Testis (tissue), 3 donors: ENCODE results near the gene SCARF1. TPM values are rescaled to one million over a fixed set of nuclear protein-coding genes. Genes with fewer than 3 reads are reported as not detected.

Experiments used
- DNase-seq: peaks from one replicate; pipeline ENCODE4 v3.0.0-alpha.2; 2019
- H3K27ac ChIP-seq, 2 donors: fragments of 200-600 bp; sonication (generic); one replicate each; pipeline ENCODE4 v1.5.1; 2019
- H3K27me3 ChIP-seq: fragments of 200-600 bp; sonication (generic); one replicate; pipeline ENCODE4 v1.5.1; 2019
- H3K36me3 ChIP-seq: fragments of 200-600 bp; sonication (generic); one replicate; pipeline ENCODE4 v1.5.1; 2017; ENCODE audit warnings: low read depth; ENCODE audit errors: missing control alignments
- H3K4me1 ChIP-seq: fragments of 200-600 bp; sonication (generic); one replicate; pipeline ENCODE4 v1.5.1; 2019
- H3K4me3 ChIP-seq, 2 donors: fragments of 200-600 bp; sonication (generic); one replicate each; pipeline ENCODE4 v1.5.1; 2017 to 2019
- H3K9me3 ChIP-seq: fragments of 200-600 bp; sonication (generic); one replicate; pipeline ENCODE4 v1.5.1; 2017
- POLR2A ChIP-seq: fragments of 450-650 bp; IDR thresholded peaks from one replicate; pipeline ENCODE4 v1.6.1; 2017; ENCODE audit warnings: antibody characterized with exemption, mild to moderate bottlenecking, moderate library complexity
- whole genome bisulfite sequencing, 2 donors: methylation state at CpG; one replicate each; pipeline ENCODE4 v1.1.5; 2018; 5-methylcytosine and 5-hydroxymethylcytosine counted together
- intact Hi-C: fragments of 100-400 bp; cut with DNase I; formaldehyde crosslinking; loops from one replicate; pipeline ENCODE4 v1.15.1; 2023; ENCODE audit warnings: low total_unique reads
- polyA plus RNA-seq: library from polyadenylated mRNA; stranded (reverse); fragments of 350-450 nt; fragmentation: Illumina TruSeq; extraction: RNeasy Lipid Tissue Mini Kit (QIAGEN cat#74804); gene quantifications from one replicate; pipeline ENCODE4 v1.2.3, GENCODE V29; 2014; ENCODE audit warnings: low read depth, low replicate concordance; ENCODE audit not compliant: insufficient read depth
- total RNA-seq, 2 donors: library from RNA; depleted of rRNA; stranded (reverse); fragments of >200 nt; gene quantifications; one replicate each; pipeline ENCODE4 v1.2.3, GENCODE V29; 2016
- TF ChIP-seq, protein P1 (sequence below), 3 experiments: fragments of 450-650 bp in 2 of 3; fragments of 200-600 bp in 1 of 3; sonication (generic) in 1 of 3; IDR thresholded peaks; one replicate each; pipeline ENCODE4 v1.5.1; 2016 to 2019; ENCODE audit warnings: antibody characterized with exemption in 3 of 3, mild to moderate bottlenecking in 2 of 3, moderate library complexity in 1 of 3

SCARF1 gene
- total and polyA plus RNA-seq, 3 donors from 2014 or later, result 4.7 to 11.6 (median 9.3) TPM

DNA sequence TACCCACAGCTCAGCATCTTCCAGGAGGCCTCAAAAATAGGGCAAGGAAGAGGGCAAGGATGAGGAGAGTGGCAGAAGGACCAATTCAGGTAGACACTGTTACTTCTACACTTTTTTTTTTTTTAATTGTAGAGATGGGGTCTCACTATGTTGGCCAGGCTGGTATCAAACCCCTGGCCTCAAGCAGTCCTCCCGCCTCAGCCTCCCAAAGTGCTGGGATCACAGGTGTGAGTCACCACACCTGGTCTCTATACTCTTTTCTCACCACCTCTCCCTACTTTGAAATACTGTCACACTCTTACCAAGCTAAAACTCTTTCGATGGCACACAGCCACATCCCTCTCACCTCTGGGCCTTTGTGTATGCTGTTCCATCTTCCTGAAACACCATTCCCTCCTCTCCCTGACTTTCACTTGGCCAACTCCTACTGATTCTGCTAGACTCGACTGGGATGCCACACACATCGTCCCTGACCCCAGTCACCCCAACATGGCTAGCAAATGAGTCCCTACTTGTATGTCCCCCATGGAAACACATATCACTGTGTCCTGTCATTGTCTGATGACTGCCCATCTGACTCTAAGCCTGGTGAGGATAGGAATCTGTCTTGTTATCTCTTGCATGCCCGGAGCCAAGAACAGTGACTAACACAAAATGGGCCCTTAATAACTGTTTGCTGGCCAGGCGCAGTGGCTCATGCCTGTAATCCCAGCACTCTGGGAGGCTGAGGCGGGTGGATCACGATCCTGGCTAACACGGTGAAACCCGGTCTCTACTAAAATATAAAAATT lies 9.7 kb downstream of the SCARF1 start:
- DNase-seq, result no peak
- Histone ChIP-seq H3K4me3 (peak overlapping the region in 1 of 2 donors; percentile 38), H3K4me1 (peaks cover 10% of the 10 kb centered on the region), H3K9me3 (no peaks in the 10 kb centered on the region), H3K27me3 (no peaks in the 10 kb centered on the region), H3K27ac (no peak overlapping the region), H3K36me3 (no peaks in the 10 kb centered on the region)
- WGBS, 2 donors, result 89 to 96% methylated on average over 10 of the region's 10 CpGs
- TF ChIP-seq, protein P1, sequence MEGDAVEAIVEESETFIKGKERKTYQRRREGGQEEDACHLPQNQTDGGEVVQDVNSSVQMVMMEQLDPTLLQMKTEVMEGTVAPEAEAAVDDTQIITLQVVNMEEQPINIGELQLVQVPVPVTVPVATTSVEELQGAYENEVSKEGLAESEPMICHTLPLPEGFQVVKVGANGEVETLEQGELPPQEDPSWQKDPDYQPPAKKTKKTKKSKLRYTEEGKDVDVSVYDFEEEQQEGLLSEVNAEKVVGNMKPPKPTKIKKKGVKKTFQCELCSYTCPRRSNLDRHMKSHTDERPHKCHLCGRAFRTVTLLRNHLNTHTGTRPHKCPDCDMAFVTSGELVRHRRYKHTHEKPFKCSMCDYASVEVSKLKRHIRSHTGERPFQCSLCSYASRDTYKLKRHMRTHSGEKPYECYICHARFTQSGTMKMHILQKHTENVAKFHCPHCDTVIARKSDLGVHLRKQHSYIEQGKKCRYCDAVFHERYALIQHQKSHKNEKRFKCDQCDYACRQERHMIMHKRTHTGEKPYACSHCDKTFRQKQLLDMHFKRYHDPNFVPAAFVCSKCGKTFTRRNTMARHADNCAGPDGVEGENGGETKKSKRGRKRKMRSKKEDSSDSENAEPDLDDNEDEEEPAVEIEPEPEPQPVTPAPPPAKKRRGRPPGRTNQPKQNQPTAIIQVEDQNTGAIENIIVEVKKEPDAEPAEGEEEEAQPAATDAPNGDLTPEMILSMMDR (IDR thresholded peaks at IDR 0.05), result no peak
- TF ChIP-seq POLR2A, result no peak
- intact Hi-C loops, result no loop called here

- TF ChIP-seq, protein P1 (IDR thresholded peaks at IDR 0.05), result no peak
- TF ChIP-seq POLR2A, result no peak
- H3K4me3 ChIP-seq, result peak overlapping the region; percentile 3 to 38
- 73 to 75% methylated on average over 20 to 45 of the region's 45 CpGs for WGBS, 2 donors
- no peak for DNase-seq
- no peaks in the 10 kb centered on the region for H3K27me3 ChIP-seq
- peak overlapping the region in 1 of 2 donors; percentile 71 for H3K27ac ChIP-seq
- H3K36me3 ChIP-seq, result no peaks in the 10 kb centered on the region
- intact Hi-C loops, result no loop called here
- no peaks in the 10 kb centered on the region for H3K9me3 ChIP-seq
- H3K4me1 ChIP-seq, result peaks cover 10% of the 10 kb centered on the region
These were observed 10.5 kb downstream of the SCARF1 start for GRCh38 chr17:1634841-1635650.

- Histone ChIP-seq H3K36me3 (no peaks in the 10 kb centered on the region), H3K27ac (no peak overlapping the region), H3K4me1 (peaks cover 31% of the 10 kb centered on the region), H3K4me3 (no peak overlapping the region), H3K9me3 (no peaks in the 10 kb centered on the region), H3K27me3 (no peaks in the 10 kb centered on the region)
- no peak for DNase-seq
- WGBS, 2 donors, result 75 to 81% methylated on average over 4 of the region's 4 CpGs
- TF ChIP-seq POLR2A, result no peak
- TF ChIP-seq, protein P1 (IDR thresholded peaks at IDR 0.05), result no peak
- intact Hi-C loops, result no loop called here
These were observed 14.9 kb downstream of the SCARF1 start for GRCh38 chr17:1630662-1631061.

DNA sequence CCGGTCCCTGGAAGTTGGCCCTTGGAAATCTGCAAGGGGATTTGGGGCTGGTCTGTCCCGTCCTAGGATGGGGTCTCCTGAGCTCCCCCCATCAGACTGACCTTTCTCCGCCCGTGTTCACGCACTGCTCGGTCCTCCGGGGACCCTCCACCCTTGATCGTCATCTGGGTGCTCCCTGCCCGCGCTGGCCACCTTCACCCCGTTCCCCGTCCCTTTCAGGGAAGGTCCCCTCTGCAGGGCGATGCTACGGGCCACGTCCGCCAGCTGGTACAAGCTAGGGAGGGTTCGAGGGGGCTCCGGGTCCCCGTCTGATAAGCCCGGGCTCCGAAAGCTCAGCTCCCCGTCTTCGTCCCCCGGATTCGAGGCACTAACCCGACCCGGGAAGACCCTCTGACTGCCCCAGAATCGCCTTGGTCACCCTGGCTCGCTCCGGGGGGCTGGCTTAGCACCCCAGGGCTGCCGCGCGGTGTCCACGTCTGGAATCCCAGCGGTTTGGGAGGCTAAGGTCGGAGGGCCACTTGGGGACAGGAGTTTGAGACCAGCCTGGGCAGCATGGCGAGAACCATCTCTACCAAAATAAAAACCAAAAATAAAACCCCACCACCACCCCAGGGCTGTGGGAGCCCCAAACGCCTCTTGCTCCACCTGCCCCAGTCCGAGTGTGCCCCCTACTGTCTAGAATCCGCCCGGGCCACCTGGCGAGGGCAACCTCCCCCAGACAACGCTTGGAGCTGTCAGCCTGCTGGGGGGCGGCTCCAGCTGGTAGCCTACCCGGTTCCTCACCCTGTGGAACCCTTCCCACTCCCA lies 15.8 kb downstream of the SCARF1 start:
- no peaks in the 10 kb centered on the region for H3K27me3 ChIP-seq

More for the DNA sequence above, 15.8 kb downstream of the SCARF1 start:
- H3K9me3 ChIP-seq, result no peaks in the 10 kb centered on the region
- no peak for TF ChIP-seq POLR2A
- TF ChIP-seq, protein P1 (IDR thresholded peaks at IDR 0.05), result peak in 2 of 3 experiments; percentile 30 to 35
- no peak for DNase-seq
- intact Hi-C loops, result loop anchor here (5.0 kb wide), 1 partner anchor 52 kb away; no protein-coding TSS in a partner anchor
- H3K36me3 ChIP-seq, result no peaks in the 10 kb centered on the region
- H3K4me3 ChIP-seq, result peak overlapping the region; percentile 71 to 72
- peak overlapping the region; percentile 83 to 93 for H3K27ac ChIP-seq
- WGBS, 2 donors, result 7% methylated on average over 23 to 45 of the region's 45 CpGs
- peaks cover 30% of the 10 kb centered on the region for H3K4me1 ChIP-seq
